Erythroblast (primary cell): ENCODE data around the gene CAMK2N1.

ENCODE experiments used
- GATA1 ChIP-seq: IDR thresholded peaks from 2 replicates; pipeline ENCODE4 v1.6.1; 2011; ENCODE audit warnings: low read depth, mild to moderate bottlenecking, control low read depth, low read length, moderate library complexity
- POLR2A ChIP-seq: IDR thresholded peaks from 2 replicates; pipeline ENCODE4 v1.6.1; 2011; ENCODE audit warnings: mild to moderate bottlenecking, low read length

- TF ChIP-seq POLR2A (no peak), GATA1 (no peak)
Measured at GRCh38 chr1:20474996-20475395, 11.0 kb downstream of the CAMK2N1 start.
